Panc1 (cell line): ENCODE results near the gene DAGLA.

Experiments
- CTCF ChIP-seq: fragments of 450-650 bp; IDR thresholded peaks from 2 replicates; pipeline ENCODE4 v1.5.1; 2017; ENCODE audit warnings: mild to moderate bottlenecking
- POLR2AphosphoS5 ChIP-seq: IDR thresholded peaks from 2 replicates; pipeline ENCODE4 v1.6.1; 2012; ENCODE audit warnings: mild to moderate bottlenecking, low read depth, low read length, moderate library complexity
- REST ChIP-seq, 2 experiments: IDR thresholded peaks; 2 replicates each; pipeline ENCODE4 v1.6.1; 2011 to 2012; ENCODE audit warnings: low read depth in 2 of 2, control low read depth in 1 of 2, low read length in 1 of 2, mild to moderate bottlenecking in 1 of 2, moderate library complexity in 1 of 2; ENCODE audit not compliant: insufficient read depth in 1 of 2
- SIN3A ChIP-seq: IDR thresholded peaks from 2 replicates; pipeline ENCODE4 v1.6.1; 2012; ENCODE audit warnings: low read depth, mild to moderate bottlenecking, low read length, moderate library complexity, borderline replicate concordance; ENCODE audit not compliant: insufficient read depth
- TCF7L2 ChIP-seq: IDR thresholded peaks from 2 replicates; pipeline ENCODE4 v1.6.1; 2011; ENCODE audit warnings: mild to moderate bottlenecking, low read depth, low read length, inconsistent platforms

DNA sequence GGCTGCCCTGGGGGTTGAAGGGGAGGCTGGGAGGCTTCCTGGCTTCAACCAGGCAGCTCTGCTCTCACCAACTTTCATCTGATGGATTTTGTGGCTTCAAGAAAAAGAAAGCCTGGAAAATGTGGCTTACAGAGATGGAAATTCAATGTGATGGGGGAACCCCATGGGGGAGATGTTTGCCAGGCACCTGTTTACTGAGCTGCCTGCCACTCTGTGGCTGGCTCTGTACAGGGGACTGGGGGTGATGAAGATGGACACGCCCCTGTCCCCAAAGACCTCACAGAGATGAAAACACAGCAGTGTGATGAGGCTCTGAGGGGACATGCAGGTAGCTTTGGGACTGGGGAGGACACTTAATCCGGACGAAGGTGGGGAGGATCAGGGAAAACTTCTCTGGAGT lies 102.1 kb downstream of the DAGLA start:
- no peak for TF ChIP-seq CTCF
- no peak for TF ChIP-seq POLR2AphosphoS5
- no peak for TF ChIP-seq REST (IDR thresholded peaks at IDR 0.05; ENCODE audit: insufficient read depth in 1 of 2, low read depth in 2 of 2, low read length in 1 of 2)
- no peak for TF ChIP-seq TCF7L2
- TF ChIP-seq SIN3A, result no peak
